ENCODE results near the gene KCNMB3. TPM values are rescaled to one million over a fixed set of nuclear protein-coding genes. Genes with fewer than 3 reads are reported as not detected.
"Not testable (repeated sequence)": the region's sequence is repeated elsewhere in the genome, so short reads cannot be mapped to it uniquely, and the experiment has no call there.

Gene KCNMB3
- total RNA-seq, 4 donors from 2014 or later = 0.26 to 6.2 (median 4.3) TPM

DNA sequence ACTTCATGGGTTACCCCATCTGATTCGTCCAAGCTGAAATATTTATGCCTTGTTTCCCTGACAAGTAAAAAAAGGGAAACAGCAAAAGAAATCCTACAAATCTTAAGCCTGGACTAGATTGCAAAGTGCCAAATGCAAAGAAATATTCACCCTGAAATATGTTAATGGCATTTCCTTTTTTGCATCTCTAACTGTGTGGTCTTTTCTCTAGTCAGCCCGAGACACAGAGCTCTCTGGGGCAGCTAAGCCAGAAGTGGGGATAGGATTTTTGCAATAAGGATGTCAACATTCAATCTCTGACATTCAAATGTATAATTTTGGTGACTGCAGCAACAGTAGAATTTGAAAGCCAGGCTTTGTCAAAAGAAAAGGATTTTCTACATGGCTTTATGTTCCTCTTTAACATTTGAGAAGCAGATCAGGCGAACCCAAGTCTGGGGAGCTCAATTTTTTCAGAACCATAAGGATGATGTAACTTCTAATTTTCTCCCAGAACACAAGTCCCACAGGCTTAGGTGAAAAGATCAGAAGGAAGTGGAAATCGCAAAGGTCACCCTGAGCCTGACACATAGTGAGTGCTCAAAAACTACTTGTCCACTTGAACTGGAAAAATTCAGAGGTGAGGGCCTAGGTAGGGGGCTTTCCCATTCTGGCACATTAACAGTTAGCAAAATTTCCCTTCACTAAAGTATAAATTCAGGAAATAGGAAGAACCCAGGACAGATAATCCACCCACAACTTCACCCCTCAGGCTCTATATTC, 28.2 kb upstream of the KCNMB3 start:
- H3K4me1 ChIP-seq = no peaks in the 10 kb centered on the region
- intact Hi-C loops (cut with DNase I; ENCODE audit: low total_unique reads) = no loop called here
- H3K36me3 ChIP-seq = no peaks in the 10 kb centered on the region
- no peaks in the 10 kb centered on the region for H3K9me3 ChIP-seq
- no peak overlapping the region for H3K4me3 ChIP-seq
- TF ChIP-seq, protein P1, sequence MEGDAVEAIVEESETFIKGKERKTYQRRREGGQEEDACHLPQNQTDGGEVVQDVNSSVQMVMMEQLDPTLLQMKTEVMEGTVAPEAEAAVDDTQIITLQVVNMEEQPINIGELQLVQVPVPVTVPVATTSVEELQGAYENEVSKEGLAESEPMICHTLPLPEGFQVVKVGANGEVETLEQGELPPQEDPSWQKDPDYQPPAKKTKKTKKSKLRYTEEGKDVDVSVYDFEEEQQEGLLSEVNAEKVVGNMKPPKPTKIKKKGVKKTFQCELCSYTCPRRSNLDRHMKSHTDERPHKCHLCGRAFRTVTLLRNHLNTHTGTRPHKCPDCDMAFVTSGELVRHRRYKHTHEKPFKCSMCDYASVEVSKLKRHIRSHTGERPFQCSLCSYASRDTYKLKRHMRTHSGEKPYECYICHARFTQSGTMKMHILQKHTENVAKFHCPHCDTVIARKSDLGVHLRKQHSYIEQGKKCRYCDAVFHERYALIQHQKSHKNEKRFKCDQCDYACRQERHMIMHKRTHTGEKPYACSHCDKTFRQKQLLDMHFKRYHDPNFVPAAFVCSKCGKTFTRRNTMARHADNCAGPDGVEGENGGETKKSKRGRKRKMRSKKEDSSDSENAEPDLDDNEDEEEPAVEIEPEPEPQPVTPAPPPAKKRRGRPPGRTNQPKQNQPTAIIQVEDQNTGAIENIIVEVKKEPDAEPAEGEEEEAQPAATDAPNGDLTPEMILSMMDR (IDR thresholded peaks at IDR 0.05) = no peak
- no peak for TF ChIP-seq POLR2A (IDR thresholded peaks at IDR 0.05)
- H3K27ac ChIP-seq = no peak overlapping the region
- DNase-seq = no peak
- H3K27me3 ChIP-seq = no peaks in the 10 kb centered on the region

DNA sequence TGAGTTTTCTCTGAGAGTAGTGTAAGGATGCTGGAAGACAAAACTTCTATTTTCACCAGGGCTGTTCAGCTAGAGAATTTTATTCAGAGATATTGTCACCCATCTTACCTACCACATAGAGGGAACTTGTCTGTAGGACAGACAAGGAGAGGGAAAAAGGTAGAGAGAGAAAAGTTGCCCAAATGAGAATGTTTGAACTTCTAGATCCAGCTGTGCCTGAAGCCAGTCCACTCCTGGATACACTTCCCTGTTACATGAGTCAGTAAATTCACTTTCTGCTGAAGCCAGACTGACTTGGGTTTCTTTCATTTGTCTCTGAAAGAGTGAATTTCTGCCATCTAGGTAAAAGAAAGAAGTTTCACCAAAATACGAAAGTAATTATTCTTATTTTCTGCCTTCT, 27.2 kb upstream of the KCNMB3 start:
- Histone ChIP-seq H3K4me3 (no peak overlapping the region), H3K36me3 (no peaks in the 10 kb centered on the region), H3K27me3 (no peaks in the 10 kb centered on the region), H3K9me3 (no peaks in the 10 kb centered on the region), H3K4me1 (no peaks in the 10 kb centered on the region), H3K27ac (no peak overlapping the region)
- intact Hi-C loops (cut with DNase I; ENCODE audit: low total_unique reads) = no loop called here
- TF ChIP-seq, protein P1 (IDR thresholded peaks at IDR 0.05) = no peak
- no peak for TF ChIP-seq POLR2A (IDR thresholded peaks at IDR 0.05)
- DNase-seq = no peak

DNA sequence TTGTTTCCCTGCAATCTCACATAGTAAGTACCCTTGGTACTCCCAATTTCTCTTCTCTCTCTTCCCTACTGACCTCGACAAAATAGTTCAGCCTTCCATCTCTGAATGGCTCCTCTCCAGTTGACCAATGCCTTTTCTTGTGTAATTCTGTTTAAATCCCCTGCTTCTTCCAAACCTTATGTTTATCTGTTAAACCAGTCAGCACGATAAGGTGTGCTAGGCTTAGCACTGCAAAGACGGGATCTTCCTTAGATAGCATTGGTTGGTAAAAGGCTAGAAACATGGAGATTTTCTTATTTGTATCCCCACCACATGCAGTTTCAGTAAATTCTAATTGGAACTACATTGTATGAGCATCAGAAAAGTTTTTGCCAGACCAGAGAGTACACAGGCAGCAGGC, 25.8 kb upstream of the KCNMB3 start:
- no peaks in the 10 kb centered on the region for H3K4me1 ChIP-seq
- no peak overlapping the region for H3K4me3 ChIP-seq
- H3K9me3 ChIP-seq = no peaks in the 10 kb centered on the region
- no peak overlapping the region for H3K27ac ChIP-seq
- DNase-seq = no peak
- no peaks in the 10 kb centered on the region for H3K27me3 ChIP-seq
- no peak for TF ChIP-seq POLR2A (IDR thresholded peaks at IDR 0.05)
- TF ChIP-seq, protein P1 (IDR thresholded peaks at IDR 0.05) = no peak
- no peaks in the 10 kb centered on the region for H3K36me3 ChIP-seq
- intact Hi-C loops (cut with DNase I; ENCODE audit: low total_unique reads) = no loop called here

DNA sequence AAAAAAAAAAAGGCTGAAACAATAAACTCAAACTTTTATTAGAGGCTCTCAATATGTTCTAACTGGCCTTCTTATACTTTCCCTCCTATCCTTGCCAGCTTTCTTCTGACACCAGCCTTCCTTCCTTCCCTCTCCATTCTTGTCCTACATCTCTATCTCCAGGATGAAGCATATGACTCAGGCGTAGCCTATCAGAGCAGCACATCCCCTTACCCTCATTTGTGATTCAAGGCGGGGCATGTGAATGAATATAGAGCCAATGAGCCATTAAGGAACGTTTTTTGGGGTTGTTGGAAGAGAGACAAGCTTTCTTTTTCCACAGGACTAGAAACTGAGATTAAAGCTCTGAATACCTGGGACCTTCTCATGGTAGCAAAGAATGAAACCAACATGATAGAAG, 25.1 kb upstream of the KCNMB3 start:
- H3K4me1 ChIP-seq = no peaks in the 10 kb centered on the region
- intact Hi-C loops (cut with DNase I; ENCODE audit: low total_unique reads) = no loop called here
- TF ChIP-seq, protein P1 (IDR thresholded peaks at IDR 0.05) = no peak
- no peak for DNase-seq
- no peak overlapping the region for H3K4me3 ChIP-seq
- H3K27ac ChIP-seq = no peak overlapping the region
- H3K36me3 ChIP-seq = no peaks in the 10 kb centered on the region
- H3K9me3 ChIP-seq = no peaks in the 10 kb centered on the region
- H3K27me3 ChIP-seq = no peaks in the 10 kb centered on the region

DNA sequence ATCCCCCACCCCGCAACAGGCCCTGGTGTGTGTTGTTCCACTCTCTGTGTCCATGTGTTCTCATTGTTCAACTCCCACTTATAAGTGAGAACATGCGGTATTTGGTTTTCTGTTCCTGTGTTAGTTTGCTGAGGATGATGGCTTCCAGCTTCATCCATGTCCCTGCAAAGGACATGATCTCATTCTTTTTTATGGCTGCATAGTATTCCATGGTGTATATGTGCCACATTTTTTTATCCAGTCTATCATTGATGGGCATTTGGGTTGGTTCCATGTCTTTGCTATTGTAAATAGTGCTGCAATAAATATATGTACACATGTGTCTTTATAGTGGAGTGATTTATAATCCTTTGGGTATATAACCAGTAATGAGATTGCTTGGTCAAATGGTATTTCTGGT, 23.5 kb upstream of the KCNMB3 start:
- H3K36me3 ChIP-seq; H3K9me3 ChIP-seq; intact Hi-C loops (cut with DNase I; ENCODE audit: low total_unique reads); H3K27ac ChIP-seq; H3K4me3 ChIP-seq; H3K27me3 ChIP-seq; DNase-seq; H3K4me1 ChIP-seq: not testable (repeated sequence)

DNA sequence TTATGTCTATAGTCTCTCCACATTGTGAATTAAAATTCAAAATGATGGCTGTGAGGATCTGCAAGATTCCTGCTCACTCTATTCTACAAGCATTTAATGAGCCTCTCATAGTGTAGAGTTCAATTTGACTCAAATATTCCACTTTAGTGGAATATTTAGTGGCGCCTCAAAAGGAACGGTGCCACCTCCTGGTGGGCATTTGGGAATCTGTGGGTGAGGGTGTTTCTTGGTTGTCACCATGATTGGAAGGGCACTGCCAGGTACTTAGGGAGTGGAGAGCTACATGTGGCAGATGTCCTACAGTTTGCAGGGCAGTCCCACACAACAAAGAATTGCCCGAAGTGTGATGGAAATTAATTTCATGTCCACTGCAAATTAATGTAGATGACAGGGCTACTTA, 21.5 kb upstream of the KCNMB3 start:
- no peak overlapping the region for H3K4me3 ChIP-seq
- no peak overlapping the region for H3K27ac ChIP-seq
- intact Hi-C loops (cut with DNase I; ENCODE audit: low total_unique reads) = no loop called here
- H3K4me1 ChIP-seq = no peaks in the 10 kb centered on the region
- no peak for DNase-seq
- H3K27me3 ChIP-seq = no peaks in the 10 kb centered on the region
- no peaks in the 10 kb centered on the region for H3K9me3 ChIP-seq
- TF ChIP-seq, protein P1 (IDR thresholded peaks at IDR 0.05) = peak in 1 of 4 experiments; percentile 19
- TF ChIP-seq POLR2A (IDR thresholded peaks at IDR 0.05) = no peak
- no peaks in the 10 kb centered on the region for H3K36me3 ChIP-seq
